Heart left ventricle (tissue), 13 donors: ENCODE results near the gene NIPAL4.

Source experiments
- POLR2A ChIP-seq, 2 donors: fragments of 450-650 bp; IDR thresholded peaks; one replicate each; pipeline ENCODE4 v1.6.1; 2017; ENCODE audit warnings: antibody characterized with exemption in 2 of 2, mild to moderate bottlenecking in 2 of 2, moderate library complexity in 2 of 2
- TF ChIP-seq, protein P1 (sequence below), 12 donors: fragments of 200-600 bp; sonication (generic) in 4 of 12; IDR thresholded peaks; one replicate each; pipeline versions ENCODE4 v1.5.0 to v1.8.0; 2018 to 2022; ENCODE audit warnings: antibody characterized with exemption in 12 of 12, mild to moderate bottlenecking in 5 of 12
- donor health status: ischemic (EF 13 %, LVEDD 7.1; RV severe dilation, severe dysfunction).
- donor health status: DM: no; HTN: yes; CAD: no.
- donor health status: DM: no; HTN: no; CAD: no.
- donor health status: ischemic (EF 25% LVEDD 6.9; RV normal size, moderate dysfunction).
- donor health status: ischemic (EF 25% LVEDD 5.7; RV mildly dilated, moderate dysfunction).
- donor health status: ischemic (EF 35%, LVEDD 5.7; RV mildly dilated, moderate dysfunction).
- donor health status: nonischemic (EF 11% LVEDD 7.7; RV severe dilation, severe dysfunction).
- donor health status: DM: yes; HTN: yes; CAD: no.
- donor health status: PGD.
- donor health status: ischemic (EF 29% LVEDD 5.4; RV normal size, mild dysfunction).
- donor health status: nonischemic (EF 23%, LVEDD 6.1; RV moderate dilation, normal function).

DNA sequence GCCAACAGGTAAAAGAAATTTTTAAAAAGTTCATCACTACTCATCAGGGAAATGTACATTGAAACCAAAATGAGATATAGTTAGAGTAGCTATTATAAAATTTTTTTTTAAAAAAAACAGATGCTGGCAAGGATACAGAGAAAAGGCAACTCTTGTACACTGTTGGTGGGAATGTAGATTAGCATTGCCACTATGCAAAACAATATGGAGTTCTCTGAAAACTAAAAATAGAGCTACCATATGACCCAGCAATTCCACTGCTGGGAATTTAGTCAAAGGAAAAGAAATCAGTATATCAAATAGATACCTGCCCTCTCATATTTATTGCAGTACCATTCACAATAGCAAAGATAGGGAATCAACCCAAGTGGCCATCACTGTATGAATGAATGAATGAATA is 44.2 kb upstream of the NIPAL4 start:
- no peak for TF ChIP-seq POLR2A (IDR thresholded peaks at IDR 0.05)
- TF ChIP-seq, protein P1, sequence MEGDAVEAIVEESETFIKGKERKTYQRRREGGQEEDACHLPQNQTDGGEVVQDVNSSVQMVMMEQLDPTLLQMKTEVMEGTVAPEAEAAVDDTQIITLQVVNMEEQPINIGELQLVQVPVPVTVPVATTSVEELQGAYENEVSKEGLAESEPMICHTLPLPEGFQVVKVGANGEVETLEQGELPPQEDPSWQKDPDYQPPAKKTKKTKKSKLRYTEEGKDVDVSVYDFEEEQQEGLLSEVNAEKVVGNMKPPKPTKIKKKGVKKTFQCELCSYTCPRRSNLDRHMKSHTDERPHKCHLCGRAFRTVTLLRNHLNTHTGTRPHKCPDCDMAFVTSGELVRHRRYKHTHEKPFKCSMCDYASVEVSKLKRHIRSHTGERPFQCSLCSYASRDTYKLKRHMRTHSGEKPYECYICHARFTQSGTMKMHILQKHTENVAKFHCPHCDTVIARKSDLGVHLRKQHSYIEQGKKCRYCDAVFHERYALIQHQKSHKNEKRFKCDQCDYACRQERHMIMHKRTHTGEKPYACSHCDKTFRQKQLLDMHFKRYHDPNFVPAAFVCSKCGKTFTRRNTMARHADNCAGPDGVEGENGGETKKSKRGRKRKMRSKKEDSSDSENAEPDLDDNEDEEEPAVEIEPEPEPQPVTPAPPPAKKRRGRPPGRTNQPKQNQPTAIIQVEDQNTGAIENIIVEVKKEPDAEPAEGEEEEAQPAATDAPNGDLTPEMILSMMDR (IDR thresholded peaks at IDR 0.05), result no peak
